Liver (tissue), 3 donors: ENCODE results near the gene SHMT2.

Source experiments
- GABPA ChIP-seq, 2 donors: IDR thresholded peaks in 1 of 2; conservative IDR thresholded peaks in 1 of 2; 2 replicates each; pipeline ENCODE4 v1.6.1; 2016; ENCODE audit warnings: antibody characterized with exemption in 2 of 2, mild to moderate bottlenecking in 1 of 2, moderate library complexity in 1 of 2
- NR2F2 ChIP-seq: IDR thresholded peaks from 2 replicates; pipeline ENCODE4 v1.6.1; 2016; ENCODE audit warnings: antibody characterized with exemption
- RAD21 ChIP-seq, 2 donors: IDR thresholded peaks; 2 replicates each; pipeline ENCODE4 v1.6.1; 2016; ENCODE audit warnings: antibody characterized with exemption in 2 of 2, mild to moderate bottlenecking in 2 of 2
- SP1 ChIP-seq: IDR thresholded peaks from 2 replicates; pipeline ENCODE4 v1.6.1; 2018; ENCODE audit warnings: antibody characterized with exemption, mild to moderate bottlenecking
- TAF1 ChIP-seq: conservative IDR thresholded peaks from 2 replicates; pipeline ENCODE4 v1.6.1; 2016; ENCODE audit warnings: antibody characterized with exemption, mild to moderate bottlenecking
- ZBTB33 ChIP-seq: IDR thresholded peaks from 2 replicates; pipeline ENCODE4 v1.6.1; 2016; ENCODE audit warnings: antibody characterized with exemption
- TF ChIP-seq, protein P1 (sequence below): fragments of 150-350 bp; IDR thresholded peaks from 2 replicates; pipeline ENCODE4 v1.5.1; 2017; ENCODE audit warnings: improper control_type of control experiment, low read depth, low read length; ENCODE audit not compliant: missing input control
- TF ChIP-seq, protein P2 (sequence below): IDR thresholded peaks from 2 replicates; pipeline ENCODE4 v1.6.1; 2016; ENCODE audit warnings: antibody characterized with exemption, mild to moderate bottlenecking
- TF ChIP-seq, protein P3 (sequence below): IDR thresholded peaks from 2 replicates; pipeline ENCODE4 v1.6.1; 2016; ENCODE audit warnings: antibody characterized with exemption
- donor health status: healthy.
- donor health status: healthy.

GRCh38 chr12:57205931-57206330 lies 23.6 kb upstream of the SHMT2 start:
- TF ChIP-seq SP1 (no peak), GABPA (IDR thresholded peaks at IDR 0.05 in 1 of 2, conservative IDR thresholded peaks at IDR 0.05 in 1 of 2) (no peak), TAF1 (no peak), NR2F2 (no peak), RAD21 (IDR thresholded peaks at IDR 0.05) (no peak), ZBTB33 (no peak)
- TF ChIP-seq, protein P1, sequence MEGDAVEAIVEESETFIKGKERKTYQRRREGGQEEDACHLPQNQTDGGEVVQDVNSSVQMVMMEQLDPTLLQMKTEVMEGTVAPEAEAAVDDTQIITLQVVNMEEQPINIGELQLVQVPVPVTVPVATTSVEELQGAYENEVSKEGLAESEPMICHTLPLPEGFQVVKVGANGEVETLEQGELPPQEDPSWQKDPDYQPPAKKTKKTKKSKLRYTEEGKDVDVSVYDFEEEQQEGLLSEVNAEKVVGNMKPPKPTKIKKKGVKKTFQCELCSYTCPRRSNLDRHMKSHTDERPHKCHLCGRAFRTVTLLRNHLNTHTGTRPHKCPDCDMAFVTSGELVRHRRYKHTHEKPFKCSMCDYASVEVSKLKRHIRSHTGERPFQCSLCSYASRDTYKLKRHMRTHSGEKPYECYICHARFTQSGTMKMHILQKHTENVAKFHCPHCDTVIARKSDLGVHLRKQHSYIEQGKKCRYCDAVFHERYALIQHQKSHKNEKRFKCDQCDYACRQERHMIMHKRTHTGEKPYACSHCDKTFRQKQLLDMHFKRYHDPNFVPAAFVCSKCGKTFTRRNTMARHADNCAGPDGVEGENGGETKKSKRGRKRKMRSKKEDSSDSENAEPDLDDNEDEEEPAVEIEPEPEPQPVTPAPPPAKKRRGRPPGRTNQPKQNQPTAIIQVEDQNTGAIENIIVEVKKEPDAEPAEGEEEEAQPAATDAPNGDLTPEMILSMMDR = no peak
- TF ChIP-seq, protein P2, sequence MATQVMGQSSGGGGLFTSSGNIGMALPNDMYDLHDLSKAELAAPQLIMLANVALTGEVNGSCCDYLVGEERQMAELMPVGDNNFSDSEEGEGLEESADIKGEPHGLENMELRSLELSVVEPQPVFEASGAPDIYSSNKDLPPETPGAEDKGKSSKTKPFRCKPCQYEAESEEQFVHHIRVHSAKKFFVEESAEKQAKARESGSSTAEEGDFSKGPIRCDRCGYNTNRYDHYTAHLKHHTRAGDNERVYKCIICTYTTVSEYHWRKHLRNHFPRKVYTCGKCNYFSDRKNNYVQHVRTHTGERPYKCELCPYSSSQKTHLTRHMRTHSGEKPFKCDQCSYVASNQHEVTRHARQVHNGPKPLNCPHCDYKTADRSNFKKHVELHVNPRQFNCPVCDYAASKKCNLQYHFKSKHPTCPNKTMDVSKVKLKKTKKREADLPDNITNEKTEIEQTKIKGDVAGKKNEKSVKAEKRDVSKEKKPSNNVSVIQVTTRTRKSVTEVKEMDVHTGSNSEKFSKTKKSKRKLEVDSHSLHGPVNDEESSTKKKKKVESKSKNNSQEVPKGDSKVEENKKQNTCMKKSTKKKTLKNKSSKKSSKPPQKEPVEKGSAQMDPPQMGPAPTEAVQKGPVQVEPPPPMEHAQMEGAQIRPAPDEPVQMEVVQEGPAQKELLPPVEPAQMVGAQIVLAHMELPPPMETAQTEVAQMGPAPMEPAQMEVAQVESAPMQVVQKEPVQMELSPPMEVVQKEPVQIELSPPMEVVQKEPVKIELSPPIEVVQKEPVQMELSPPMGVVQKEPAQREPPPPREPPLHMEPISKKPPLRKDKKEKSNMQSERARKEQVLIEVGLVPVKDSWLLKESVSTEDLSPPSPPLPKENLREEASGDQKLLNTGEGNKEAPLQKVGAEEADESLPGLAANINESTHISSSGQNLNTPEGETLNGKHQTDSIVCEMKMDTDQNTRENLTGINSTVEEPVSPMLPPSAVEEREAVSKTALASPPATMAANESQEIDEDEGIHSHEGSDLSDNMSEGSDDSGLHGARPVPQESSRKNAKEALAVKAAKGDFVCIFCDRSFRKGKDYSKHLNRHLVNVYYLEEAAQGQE = no peak
- TF ChIP-seq, protein P3, sequence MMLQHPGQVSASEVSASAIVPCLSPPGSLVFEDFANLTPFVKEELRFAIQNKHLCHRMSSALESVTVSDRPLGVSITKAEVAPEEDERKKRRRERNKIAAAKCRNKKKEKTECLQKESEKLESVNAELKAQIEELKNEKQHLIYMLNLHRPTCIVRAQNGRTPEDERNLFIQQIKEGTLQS = no peak
